Subcutaneous adipose tissue (tissue), 4 donors: ENCODE results near the gene TIMM21. TPM values are rescaled to one million over a fixed set of nuclear protein-coding genes. Genes with fewer than 3 reads are reported as not detected.

Experiments used
- CTCF ChIP-seq: fragments of 450-650 bp; IDR thresholded peaks from one replicate; pipeline ENCODE4 v1.5.1; 2016; ENCODE audit warnings: low read depth, mild to moderate bottlenecking, control low read depth, antibody characterized with exemption, moderate library complexity
- total RNA-seq, 4 donors: library from RNA; depleted of rRNA; stranded (reverse); fragments of >200 nt; gene quantifications; one replicate each; pipeline ENCODE4 v1.1.0, GENCODE V29; 2016

Gene TIMM21
- total RNA-seq, 4 donors from 2014 or later = 25.3 to 50.4 (median 33.1) TPM

- no peak for TF ChIP-seq CTCF
Observed at GRCh38 chr18:74137920-74138538, 10.3 kb upstream of the TIMM21 start.

- TF ChIP-seq CTCF = no peak
Observed at GRCh38 chr18:74139411-74139810, 8.9 kb upstream of the TIMM21 start.

- TF ChIP-seq CTCF = no peak
Observed at GRCh38 chr18:74139888-74140287, 8.4 kb upstream of the TIMM21 start.

GRCh38 chr18:74140582-74140981, 7.7 kb upstream of the TIMM21 start:
- TF ChIP-seq CTCF = no peak

- TF ChIP-seq CTCF = no peak
Observed at GRCh38 chr18:74141667-74142066, 6.7 kb upstream of the TIMM21 start.

GRCh38 chr18:74142252-74142651, 6.1 kb upstream of the TIMM21 start:
- TF ChIP-seq CTCF = no peak

GRCh38 chr18:74146756-74147155, 1.6 kb upstream of the TIMM21 start:
- no peak for TF ChIP-seq CTCF
